PC-9 (cell line): Measurements from ENCODE around the gene ZNF722. TPM values are rescaled to one million over a fixed set of nuclear protein-coding genes. Genes with fewer than 3 reads are reported as not detected.

ENCODE experiments used
- BruUV-seq: library from RNA; stranded (reverse); fragments of 400-500 nt; replicated peaks from 2 replicates; lab custom pipeline; 2021; lab: Mats Ljungman, UMichigan
- CTCF ChIA-PET: fragments of 300-600 bp; sonication (Branson Sonifier 250); formaldehyde crosslinking; loops from one replicate; lab custom pipeline; 2022; ENCODE audit warnings: antibody characterized with exemption; lab: Charles Lee
- POLR2A ChIA-PET: fragments of 300-600 bp; sonication (Branson Sonifier 250); formaldehyde crosslinking; loops from one replicate; lab custom pipeline; 2022; ENCODE audit warnings: antibody characterized with exemption; ENCODE audit not compliant: unreplicated experiment; lab: Charles Lee
- DNase-seq, 2 experiments: peaks; one replicate each; pipeline versions ENCODE4 v3.0.0 to v3.0.0-alpha.2; 2015 to 2022; ENCODE audit warnings: mixed read lengths in 1 of 2
- H2AFZ ChIP-seq: fragments of 200-600 bp; sonication (generic); 2 replicates; pipeline ENCODE4 v1.8.1; 2017; ENCODE audit warnings: antibody characterized with exemption
- H3F3A ChIP-seq: fragments of 200-600 bp; sonication (generic); 2 replicates; pipeline ENCODE4 v1.8.1; 2017; ENCODE audit warnings: antibody characterized with exemption, mild to moderate bottlenecking, low read depth; ENCODE audit not compliant: insufficient read depth
- H3K27ac ChIP-seq: fragments of 200-600 bp; sonication (generic); 2 replicates; pipeline ENCODE4 v1.6.1; 2016; ENCODE audit warnings: mixed run types
- H3K27me3 ChIP-seq: fragments of 200-600 bp; sonication (generic); 2 replicates; pipeline ENCODE4 v1.6.1; 2016; ENCODE audit warnings: low read depth, mixed run types; ENCODE audit not compliant: insufficient read depth
- H3K36me3 ChIP-seq: fragments of 200-600 bp; sonication (generic); 2 replicates; pipeline ENCODE4 v1.6.1; 2016; ENCODE audit warnings: low read depth, mixed run types
- H3K4me1 ChIP-seq: fragments of 200-600 bp; sonication (generic); replicated peaks from 2 replicates; pipeline ENCODE4 v1.6.1; 2016; ENCODE audit warnings: mixed run types; ENCODE audit not compliant: insufficient read depth
- H3K4me2 ChIP-seq: fragments of 200-600 bp; sonication (generic); 2 replicates; pipeline ENCODE4 v1.6.1; 2017; ENCODE audit warnings: mixed run types
- H3K4me3 ChIP-seq: fragments of 200-600 bp; sonication (generic); 2 replicates; pipeline ENCODE4 v1.6.1; 2016; ENCODE audit warnings: mixed run types
- H3K79me2 ChIP-seq: fragments of 200-600 bp; sonication (generic); 2 replicates; pipeline ENCODE4 v1.6.1; 2017; ENCODE audit warnings: low read depth, mixed run types
- H3K9me2 ChIP-seq: fragments of 200-600 bp; sonication (generic); 2 replicates; pipeline ENCODE4 v1.8.1; 2017; ENCODE audit warnings: mild to moderate bottlenecking; ENCODE audit not compliant: insufficient read depth
- H3K9me3 ChIP-seq: fragments of 200-600 bp; sonication (generic); 2 replicates; pipeline ENCODE4 v1.8.1; 2016; ENCODE audit warnings: low read depth; ENCODE audit not compliant: insufficient read depth
- H4K20me1 ChIP-seq: fragments of 200-600 bp; sonication (generic); 2 replicates; pipeline ENCODE4 v1.8.1; 2017; ENCODE audit not compliant: insufficient read depth
- CTCF ChIP-seq: fragments of 200-600 bp; sonication (generic); conservative IDR thresholded peaks from 2 replicates; pipeline ENCODE4 v1.6.1; 2017; ENCODE audit warnings: mixed run types, antibody characterized with exemption, mild to moderate bottlenecking, moderate library complexity
- EZH2 ChIP-seq: fragments of 200-600 bp; sonication (generic); IDR thresholded peaks from 2 replicates; pipeline ENCODE4 v1.8.0; 2017; ENCODE audit warnings: antibody characterized with exemption, low read depth
- intact Hi-C: fragments of 100-400 bp; cut with micrococcal nuclease; formaldehyde crosslinking; loops from one replicate; pipeline ENCODE4 v1.10.0; 2022; ENCODE audit not compliant: unreplicated experiment
- total RNA-seq: library from RNA; stranded (reverse); gene quantifications from 2 replicates; pipeline ENCODE4 v1.2.3, GENCODE V29; 2021

ZNF722 gene
- total RNA-seq, 1 experiment from 2014 or later = not detected

GRCh38 chr7:64046041-64046389, 47.4 kb downstream of the ZNF722 start:
- Histone ChIP-seq H3K4me2 (no peak overlapping the region), H2AFZ (no peak overlapping the region), H3K4me1 (no peaks in the 10 kb centered on the region), H3K27me3 (no peaks in the 10 kb centered on the region), H3K79me2 (no peaks in the 10 kb centered on the region), H4K20me1 (no peaks in the 10 kb centered on the region), H3K4me3 (no peak overlapping the region), H3K9me3 (no peaks in the 10 kb centered on the region), H3K27ac (no peak overlapping the region), H3F3A (no peaks in the 10 kb centered on the region), H3K9me2 (no peaks in the 10 kb centered on the region), H3K36me3 (no peaks in the 10 kb centered on the region)
- POLR2A ChIA-PET = no interaction called here
- no peak for TF ChIP-seq CTCF
- TF ChIP-seq EZH2 = no peak
- DNase-seq = no peak
- CTCF ChIA-PET = no interaction called here
- BruUV-seq = no TSS peak
- intact Hi-C loops = no loop called here

Other genes starting within 250 kb of the ZNF722 start
- not detected in 2 replicates for gene ZNF727, start 46.6 kb downstream of the ZNF722 start, total RNA-seq
- not detected in 2 replicates for gene ZNF735, start 208.4 kb downstream of the ZNF722 start, total RNA-seq
- gene ZNF679, start 229.6 kb downstream of the ZNF722 start, total RNA-seq = not detected in 2 replicates